ENCODE measurements around the gene LIMS4. TPM values are rescaled to one million over a fixed set of nuclear protein-coding genes. Genes with fewer than 3 reads are reported as not detected.
"Not testable (repeated sequence)": the region's sequence is repeated elsewhere in the genome, so short reads cannot be mapped to it uniquely, and the experiment has no call there.

LIMS4 gene
- 0.20 TPM for total RNA-seq

GRCh38 chr2:110472171-110473058, at the start of gene LIMS4:
Gene LIMS4 (minus strand): TSS chr2:110472816. CDS start chr2:110472778, 38 bp downstream.
- ATAC-seq: peak; percentile 28

- peak; percentile 63 for ATAC-seq
These were observed 27.2 kb upstream of the LIMS4 start for GRCh38 chr2:110499755-110500377.

GRCh38 chr2:110496027-110496426, 23.4 kb upstream of the LIMS4 start:
- ATAC-seq: not testable (repeated sequence)

- not testable (repeated sequence) for ATAC-seq
These were observed 21.9 kb upstream of the LIMS4 start for GRCh38 chr2:110494488-110494887.

- not testable (repeated sequence) for ATAC-seq
These were observed 16.4 kb upstream of the LIMS4 start for GRCh38 chr2:110488991-110489390.

- not testable (repeated sequence) for ATAC-seq
These were observed 10.1 kb upstream of the LIMS4 start for GRCh38 chr2:110482697-110483096.

GRCh38 chr2:110481200-110481599, 8.6 kb upstream of the LIMS4 start:
- not testable (repeated sequence) for ATAC-seq

GRCh38 chr2:110480084-110480483, 7.5 kb upstream of the LIMS4 start:
- ATAC-seq: not testable (repeated sequence)

GRCh38 chr2:110477370-110477769, 4.8 kb upstream of the LIMS4 start:
- ATAC-seq: not testable (repeated sequence)

- not testable (repeated sequence) for ATAC-seq
These were observed 4.3 kb upstream of the LIMS4 start for GRCh38 chr2:110476952-110477351.

- ATAC-seq: not testable (repeated sequence)
These were observed 3.2 kb upstream of the LIMS4 start for GRCh38 chr2:110475627-110476359.

GRCh38 chr2:110474898-110475297, 2.3 kb upstream of the LIMS4 start:
- ATAC-seq: peak; percentile 44

- not testable (repeated sequence) for ATAC-seq
These were observed 393 bp upstream of the LIMS4 start for GRCh38 chr2:110473059-110473358.

- not testable (repeated sequence) for ATAC-seq
These were observed 3.7 kb downstream of the LIMS4 start for GRCh38 chr2:110468921-110469320.

GRCh38 chr2:110465312-110465711, 7.3 kb downstream of the LIMS4 start:
- peak; percentile 26 for ATAC-seq

GRCh38 chr2:110462458-110462857, 10.2 kb downstream of the LIMS4 start:
- ATAC-seq: not testable (repeated sequence)

GRCh38 chr2:110460318-110460717, 12.3 kb downstream of the LIMS4 start:
- ATAC-seq: not testable (repeated sequence)

GRCh38 chr2:110457214-110457590, 15.4 kb downstream of the LIMS4 start:
- ATAC-seq: not testable (repeated sequence)

- not testable (repeated sequence) for ATAC-seq
These were observed 16.1 kb downstream of the LIMS4 start for GRCh38 chr2:110456291-110457213.

GRCh38 chr2:110455080-110455670, 17.4 kb downstream of the LIMS4 start:
- ATAC-seq: not testable (repeated sequence)

- not testable (repeated sequence) for ATAC-seq
These were observed 21.7 kb downstream of the LIMS4 start for GRCh38 chr2:110450951-110451350.

Measured in esophagus mucosa (tissue), 1 donor.